Omental fat pad (tissue), 4 donors: Measurements from ENCODE around the gene VPS11. TPM values are rescaled to one million over a fixed set of nuclear protein-coding genes. Genes with fewer than 3 reads are reported as not detected.
"Not testable (repeated sequence)": the region's sequence is repeated elsewhere in the genome, so short reads cannot be mapped to it uniquely, and the experiment has no call there.

Experiments
- ATAC-seq: fragments of 150-250 bp; one replicate; pipeline ENCODE4 v1.9.1; 2016; ENCODE audit warnings: mild to moderate bottlenecking, moderate library complexity; ENCODE audit not compliant: low FRiP score
- DNase-seq: peaks from one replicate; pipeline ENCODE4 v3.0.0-alpha.2; 2019; ENCODE audit warnings: low spot score
- CTCF ChIP-seq, 3 donors: fragments of 450-650 bp; IDR thresholded peaks; one replicate each; pipeline ENCODE4 v1.5.1; 2016 to 2017; ENCODE audit warnings: antibody characterized with exemption in 3 of 3, mild to moderate bottlenecking in 3 of 3, moderate library complexity in 2 of 3
- total RNA-seq, 4 donors: library from RNA; depleted of rRNA; stranded (reverse); fragments of >200 nt; gene quantifications; one replicate each; pipeline ENCODE4 v1.1.0, GENCODE V29; 2016

VPS11 gene
- total RNA-seq, 4 donors from 2014 or later = 31.5 to 39.2 (median 32.7) TPM

GRCh38 chr11:119056421-119056999 is 11.1 kb upstream of the VPS11 start:
- no peak for TF ChIP-seq CTCF (IDR thresholded peaks at IDR 0.05)
- ATAC-seq (peak; percentile 68), DNase-seq (no peak)

GRCh38 chr11:119057000-119057769 is 10.4 kb upstream of the VPS11 start, which contains the start of gene HYOU1:
TSS of gene HYOU1 (minus strand) at chr11:119057205. CDS start at chr11:119056160, 1,045 bp downstream.
- DNase-seq = peak; percentile 98
- peak; percentile 98 for ATAC-seq
- no peak for TF ChIP-seq CTCF (IDR thresholded peaks at IDR 0.05)

GRCh38 chr11:119059128-119059527 is 8.5 kb upstream of the VPS11 start:
- ATAC-seq, DNase-seq: not testable (repeated sequence)

GRCh38 chr11:119061256-119061655 is 6.4 kb upstream of the VPS11 start:
- TF ChIP-seq CTCF (IDR thresholded peaks at IDR 0.05) = no peak
- no peak for DNase-seq
- no peak for ATAC-seq

GRCh38 chr11:119062779-119063178 is 4.8 kb upstream of the VPS11 start:
- no peak for ATAC-seq
- TF ChIP-seq CTCF (IDR thresholded peaks at IDR 0.05) = no peak
- no peak for DNase-seq

GRCh38 chr11:119065369-119065768 is 2.2 kb upstream of the VPS11 start:
- DNase-seq = no peak
- TF ChIP-seq CTCF (IDR thresholded peaks at IDR 0.05) = no peak
- ATAC-seq = no peak

- DNase-seq (no peak), ATAC-seq (no peak)
- TF ChIP-seq CTCF (IDR thresholded peaks at IDR 0.05) = no peak
Observed at GRCh38 chr11:119077839-119078238, 10.2 kb downstream of the VPS11 start.
